HepG2 (cell line): ENCODE data around the gene VARS1. TPM values are rescaled to one million over a fixed set of nuclear protein-coding genes. Genes with fewer than 3 reads are reported as not detected.

Source experiments
- ASH2L ChIP-seq: fragments of 300-600, 200-600 bp; sonication (generic); IDR thresholded peaks from 2 replicates; pipeline ENCODE4 v1.7.0; 2017; ENCODE audit warnings: low read depth, mild to moderate bottlenecking, moderate library complexity, mixed read lengths, low read length; ENCODE audit not compliant: insufficient read length
- ATAD3A ChIP-seq: sonication (generic); formaldehyde crosslinking; IDR thresholded peaks from 2 replicates; pipeline ENCODE4 v1.4.0; 2020; ENCODE audit warnings: missing genetic modification reagents
- ATF7-NPFF ChIP-seq: sonication (generic); formaldehyde crosslinking; IDR thresholded peaks from 2 replicates; pipeline ENCODE4 v1.8.1; 2023; ENCODE audit warnings: mild to moderate bottlenecking, low read depth, missing genetic modification reagents, moderate library complexity
- BHLHE40 ChIP-seq: IDR thresholded peaks from 2 replicates; pipeline ENCODE4 v1.6.1; 2011; ENCODE audit warnings: low read length, improper control_type of control experiment
- CHD4 ChIP-seq: fragments of 200-600 bp; sonication (generic); IDR thresholded peaks from 2 replicates; pipeline ENCODE4 v1.7.0; 2017; ENCODE audit warnings: mild to moderate bottlenecking, low read length, borderline replicate concordance
- EZH2 ChIP-seq: conservative IDR thresholded peaks from 2 replicates; pipeline ENCODE4 v1.6.1; 2012; ENCODE audit warnings: mild to moderate bottlenecking, low read depth, low read length, moderate library complexity
- GTF2F1 ChIP-seq: fragments of 150-350 bp; IDR thresholded peaks from 2 replicates; pipeline ENCODE4 v1.6.1; 2014; ENCODE audit warnings: low read length
- HOXA9 ChIP-seq: sonication (generic); formaldehyde crosslinking; IDR thresholded peaks from 2 replicates; pipeline ENCODE4 v1.8.1; 2022; ENCODE audit warnings: missing genetic modification reagents, mild to moderate bottlenecking, moderate library complexity, borderline replicate concordance
- KDM1A ChIP-seq: IDR thresholded peaks from 2 replicates; pipeline ENCODE4 v1.6.1; 2016; ENCODE audit warnings: missing compliant biosample characterization
- KLF6 ChIP-seq: IDR thresholded peaks from 2 replicates; pipeline ENCODE4 v1.8.0; 2016; ENCODE audit warnings: missing biosample characterization, missing genetic modification reagents
- MBD4 ChIP-seq: IDR thresholded peaks from 2 replicates; pipeline ENCODE4 v1.6.1; 2012; ENCODE audit warnings: low read length, inconsistent platforms, borderline replicate concordance
- MXI1 ChIP-seq: IDR thresholded peaks from 3 replicates; pipeline ENCODE4 v1.6.1; 2012; ENCODE audit warnings: low read depth, low read length, inconsistent platforms, borderline replicate concordance
- POLR2G ChIP-seq: fragments of 200-400 bp; formaldehyde crosslinking; IDR thresholded peaks from 2 replicates; pipeline ENCODE4 v1.6.1; 2018; ENCODE audit warnings: mild to moderate bottlenecking, low read depth, low read length, moderate library complexity
- SNAPC2 ChIP-seq: sonication (generic); formaldehyde crosslinking; IDR thresholded peaks from 2 replicates; pipeline ENCODE4 v1.8.1; 2022; ENCODE audit warnings: mild to moderate bottlenecking, missing genetic modification reagents
- ZMYM2 ChIP-seq: sonication (generic); formaldehyde crosslinking; IDR thresholded peaks from 2 replicates; pipeline ENCODE4 v1.8.0; 2022; ENCODE audit warnings: mild to moderate bottlenecking, missing genetic modification reagents
- ZNF207 ChIP-seq: fragments of 450-650 bp; IDR thresholded peaks from 2 replicates; pipeline ENCODE4 v1.6.1; 2016; ENCODE audit warnings: antibody characterized with exemption, borderline replicate concordance
- ZNF672 ChIP-seq: sonication (generic); formaldehyde crosslinking; IDR thresholded peaks from 2 replicates; pipeline ENCODE4 v1.8.1; 2022; ENCODE audit warnings: missing genetic modification reagents
- ZNF747 ChIP-seq: sonication (generic); formaldehyde crosslinking; IDR thresholded peaks from 2 replicates; pipeline ENCODE4 v1.8.1; 2023; ENCODE audit warnings: missing genetic modification reagents, mild to moderate bottlenecking, borderline replicate concordance
- ZNF790 ChIP-seq: sonication (generic); formaldehyde crosslinking; IDR thresholded peaks from 2 replicates; pipeline ENCODE4 v1.8.0; 2022; ENCODE audit warnings: missing genetic modification reagents, mild to moderate bottlenecking, borderline replicate concordance
- polyA plus RNA-seq, 8 experiments: library from polyadenylated mRNA; depleted of rRNA in 3 of 8; stranded (reverse) in 7 of 8; unstranded in 1 of 8; fragments of >200 nt; fragmentation: Illumina TruSeq in 4 of 8; extraction: Trizol in 4 of 8; gene quantifications; 2 replicates each; pipeline versions ENCODE4 v1.2.1 to v1.2.3, GENCODE V29; 2011 to 2016; ENCODE audit warnings: low read depth in 4 of 8, missing spikeins in 1 of 8, mixed read lengths in 1 of 8; ENCODE audit not compliant: insufficient read depth in 1 of 8
- total RNA-seq, 5 experiments: library from RNA; depleted of rRNA; stranded (reverse); fragments of >200 nt; fragmentation: Illumina TruSeq; extraction: Trizol; gene quantifications; 2 replicates each; pipeline ENCODE4 v1.2.3, GENCODE V29; 2016; ENCODE audit warnings: low read depth in 1 of 5
- TF ChIP-seq, protein P1 (sequence below): sonication (generic); formaldehyde crosslinking; IDR thresholded peaks from 2 replicates; pipeline ENCODE4 v1.8.0; 2022; ENCODE audit warnings: missing genetic modification reagents, mild to moderate bottlenecking, inconsistent platforms, borderline replicate concordance
- TF ChIP-seq, protein P2 (sequence below): sonication (generic); formaldehyde crosslinking; IDR thresholded peaks from 2 replicates; pipeline ENCODE4 v1.4.0; 2020; ENCODE audit warnings: mild to moderate bottlenecking, missing genetic modification reagents, borderline replicate concordance
- TF ChIP-seq, protein P3 (sequence below): sonication (generic); formaldehyde crosslinking; IDR thresholded peaks from 2 replicates; pipeline ENCODE4 v1.4.0; 2020; ENCODE audit warnings: missing genetic modification reagents
- TF ChIP-seq, protein P4 (sequence below): IDR thresholded peaks from 2 replicates; pipeline ENCODE4 v1.6.1; 2016; ENCODE audit warnings: low read depth

VARS1 gene
- total and polyA plus RNA-seq, 2 of the 13 experiments (the other 11 are each of a cell fraction or from before 2014, with no cell fraction given): 14.7 to 56.1 TPM

DNA sequence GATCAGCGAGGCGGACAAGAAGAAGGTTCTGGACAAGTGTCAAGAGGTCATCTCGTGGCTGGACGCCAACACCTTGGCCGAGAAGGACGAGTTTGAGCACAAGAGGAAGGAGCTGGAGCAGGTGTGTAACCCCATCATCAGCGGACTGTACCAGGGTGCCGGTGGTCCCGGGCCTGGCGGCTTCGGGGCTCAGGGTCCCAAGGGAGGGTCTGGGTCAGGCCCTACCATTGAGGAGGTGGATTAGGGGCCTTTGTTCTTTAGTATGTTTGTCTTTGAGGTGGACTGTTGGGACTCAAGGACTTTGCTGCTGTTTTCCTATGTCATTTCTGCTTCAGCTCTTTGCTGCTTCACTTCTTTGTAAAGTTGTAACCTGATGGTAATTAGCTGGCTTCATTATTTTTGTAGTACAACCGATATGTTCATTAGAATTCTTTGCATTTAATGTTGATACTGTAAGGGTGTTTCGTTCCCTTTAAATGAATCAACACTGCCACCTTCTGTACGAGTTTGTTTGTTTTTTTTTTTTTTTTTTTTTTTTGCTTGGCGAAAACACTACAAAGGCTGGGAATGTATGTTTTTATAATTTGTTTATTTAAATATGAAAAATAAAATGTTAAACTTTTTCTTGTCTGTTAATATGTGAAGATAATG, 34.2 kb upstream of the VARS1 start (continued):
- TF ChIP-seq SNAPC2 (CRISPR knock-in tag) (no peak), ZNF747 (CRISPR knock-in tag) (no peak), ZNF672 (CRISPR knock-in tag) (no peak), KDM1A (CRISPR knock-in tag) (no peak), ATF7-NPFF (CRISPR knock-in tag) (no peak), CHD4 (0 out of 2 replicates have a peak, but pooled peaks have one; percentile 14), GTF2F1 (no peak), KLF6 (CRISPR knock-in tag) (peak; percentile 60; the same call in 1 of the 2 replicates), ZNF790 (CRISPR knock-in tag) (no peak), POLR2G (no peak), BHLHE40 (no peak), ZNF207 (no peak), MXI1 (0 out of 3 replicates have a peak, but pooled peaks have one; percentile 17), ZMYM2 (no peak), EZH2 (no peak), ATAD3A (CRISPR knock-in tag) (no peak), HOXA9 (CRISPR knock-in tag) (no peak), ASH2L (no peak), MBD4 (no peak)
- TF ChIP-seq, protein P1, sequence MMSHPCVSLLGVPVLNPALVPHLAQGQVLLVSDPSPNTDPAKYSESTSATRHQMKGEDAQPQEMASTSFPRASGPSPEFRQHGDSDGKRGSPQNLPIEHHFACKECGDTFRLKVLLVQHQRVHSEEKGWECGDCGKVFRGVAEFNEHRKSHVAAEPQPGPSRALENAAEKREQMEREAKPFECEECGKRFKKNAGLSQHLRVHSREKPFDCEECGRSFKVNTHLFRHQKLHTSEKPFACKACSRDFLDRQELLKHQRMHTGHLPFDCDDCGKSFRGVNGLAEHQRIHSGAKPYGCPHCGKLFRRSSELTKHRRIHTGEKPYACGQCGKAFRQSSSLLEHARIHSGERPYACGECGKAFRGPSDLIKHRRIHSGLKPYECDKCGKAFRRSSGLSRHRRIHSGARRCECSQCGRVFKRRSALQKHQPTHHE: no peak
- TF ChIP-seq, protein P2, sequence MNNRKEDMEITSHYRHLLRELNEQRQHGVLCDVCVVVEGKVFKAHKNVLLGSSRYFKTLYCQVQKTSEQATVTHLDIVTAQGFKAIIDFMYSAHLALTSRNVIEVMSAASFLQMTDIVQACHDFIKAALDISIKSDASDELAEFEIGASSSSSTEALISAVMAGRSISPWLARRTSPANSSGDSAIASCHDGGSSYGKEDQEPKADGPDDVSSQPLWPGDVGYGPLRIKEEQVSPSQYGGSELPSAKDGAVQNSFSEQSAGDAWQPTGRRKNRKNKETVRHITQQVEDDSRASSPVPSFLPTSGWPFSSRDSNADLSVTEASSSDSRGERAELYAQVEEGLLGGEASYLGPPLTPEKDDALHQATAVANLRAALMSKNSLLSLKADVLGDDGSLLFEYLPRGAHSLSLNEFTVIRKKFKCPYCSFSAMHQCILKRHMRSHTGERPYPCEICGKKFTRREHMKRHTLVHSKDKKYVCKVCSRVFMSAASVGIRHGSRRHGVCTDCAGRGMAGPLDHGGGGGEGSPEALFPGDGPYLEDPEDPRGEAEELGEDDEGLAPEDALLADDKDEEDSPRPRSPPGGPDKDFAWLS (CRISPR knock-in tag): no peak
- TF ChIP-seq, protein P3, sequence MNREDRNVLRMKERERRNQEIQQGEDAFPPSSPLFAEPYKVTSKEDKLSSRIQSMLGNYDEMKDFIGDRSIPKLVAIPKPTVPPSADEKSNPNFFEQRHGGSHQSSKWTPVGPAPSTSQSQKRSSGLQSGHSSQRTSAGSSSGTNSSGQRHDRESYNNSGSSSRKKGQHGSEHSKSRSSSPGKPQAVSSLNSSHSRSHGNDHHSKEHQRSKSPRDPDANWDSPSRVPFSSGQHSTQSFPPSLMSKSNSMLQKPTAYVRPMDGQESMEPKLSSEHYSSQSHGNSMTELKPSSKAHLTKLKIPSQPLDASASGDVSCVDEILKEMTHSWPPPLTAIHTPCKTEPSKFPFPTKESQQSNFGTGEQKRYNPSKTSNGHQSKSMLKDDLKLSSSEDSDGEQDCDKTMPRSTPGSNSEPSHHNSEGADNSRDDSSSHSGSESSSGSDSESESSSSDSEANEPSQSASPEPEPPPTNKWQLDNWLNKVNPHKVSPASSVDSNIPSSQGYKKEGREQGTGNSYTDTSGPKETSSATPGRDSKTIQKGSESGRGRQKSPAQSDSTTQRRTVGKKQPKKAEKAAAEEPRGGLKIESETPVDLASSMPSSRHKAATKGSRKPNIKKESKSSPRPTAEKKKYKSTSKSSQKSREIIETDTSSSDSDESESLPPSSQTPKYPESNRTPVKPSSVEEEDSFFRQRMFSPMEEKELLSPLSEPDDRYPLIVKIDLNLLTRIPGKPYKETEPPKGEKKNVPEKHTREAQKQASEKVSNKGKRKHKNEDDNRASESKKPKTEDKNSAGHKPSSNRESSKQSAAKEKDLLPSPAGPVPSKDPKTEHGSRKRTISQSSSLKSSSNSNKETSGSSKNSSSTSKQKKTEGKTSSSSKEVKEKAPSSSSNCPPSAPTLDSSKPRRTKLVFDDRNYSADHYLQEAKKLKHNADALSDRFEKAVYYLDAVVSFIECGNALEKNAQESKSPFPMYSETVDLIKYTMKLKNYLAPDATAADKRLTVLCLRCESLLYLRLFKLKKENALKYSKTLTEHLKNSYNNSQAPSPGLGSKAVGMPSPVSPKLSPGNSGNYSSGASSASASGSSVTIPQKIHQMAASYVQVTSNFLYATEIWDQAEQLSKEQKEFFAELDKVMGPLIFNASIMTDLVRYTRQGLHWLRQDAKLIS (CRISPR knock-in tag): no peak
- TF ChIP-seq, protein P4, sequence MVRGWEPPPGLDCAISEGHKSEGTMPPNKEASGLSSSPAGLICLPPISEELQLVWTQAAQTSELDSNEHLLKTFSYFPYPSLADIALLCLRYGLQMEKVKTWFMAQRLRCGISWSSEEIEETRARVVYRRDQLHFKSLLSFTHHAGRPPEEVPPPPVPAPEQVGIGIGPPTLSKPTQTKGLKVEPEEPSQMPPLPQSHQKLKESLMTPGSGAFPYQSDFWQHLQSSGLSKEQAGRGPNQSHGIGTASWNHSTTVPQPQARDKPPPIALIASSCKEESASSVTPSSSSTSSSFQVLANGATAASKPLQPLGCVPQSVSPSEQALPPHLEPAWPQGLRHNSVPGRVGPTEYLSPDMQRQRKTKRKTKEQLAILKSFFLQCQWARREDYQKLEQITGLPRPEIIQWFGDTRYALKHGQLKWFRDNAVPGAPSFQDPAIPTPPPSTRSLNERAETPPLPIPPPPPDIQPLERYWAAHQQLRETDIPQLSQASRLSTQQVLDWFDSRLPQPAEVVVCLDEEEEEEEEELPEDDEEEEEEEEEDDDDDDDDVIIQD (CRISPR knock-in tag): no peak
